Measurements from ENCODE around the gene EDN2.

EDN2 gene

GRCh38 chr1:41482001-41482765 is 2.3 kb downstream of the EDN2 start:
- DNase-seq: no peak

GRCh38 chr1:41481109-41481775 is 3.2 kb downstream of the EDN2 start:
- DNase-seq: no peak

GRCh38 chr1:41480204-41481108 is 4.0 kb downstream of the EDN2 start:
- no peak for DNase-seq

- DNase-seq: no peak
Measured at GRCh38 chr1:41479808-41480160, 4.7 kb downstream of the EDN2 start.

- no peak for DNase-seq
Measured at GRCh38 chr1:41479000-41479807, 5.3 kb downstream of the EDN2 start.

- DNase-seq: no peak
Measured at GRCh38 chr1:41478118-41478748, 6.2 kb downstream of the EDN2 start.

- no peak for DNase-seq
Measured at GRCh38 chr1:41476807-41477361, 7.6 kb downstream of the EDN2 start.

- no peak for DNase-seq
Measured at GRCh38 chr1:41475859-41476567, 8.5 kb downstream of the EDN2 start.

- no peak for DNase-seq
Measured at GRCh38 chr1:41475346-41475745, 9.1 kb downstream of the EDN2 start.

- DNase-seq: no peak
Measured at GRCh38 chr1:41474490-41475271, 9.8 kb downstream of the EDN2 start.

- no peak for DNase-seq
Measured at GRCh38 chr1:41473738-41474362, 10.6 kb downstream of the EDN2 start.

GRCh38 chr1:41471658-41472057 is 12.8 kb downstream of the EDN2 start:
- DNase-seq: no peak

GRCh38 chr1:41469706-41470105 is 14.8 kb downstream of the EDN2 start:
- DNase-seq: no peak

- DNase-seq: no peak
Measured at GRCh38 chr1:41468122-41468762, 16.2 kb downstream of the EDN2 start.

- DNase-seq: no peak
Measured at GRCh38 chr1:41467673-41468072, 16.8 kb downstream of the EDN2 start.

GRCh38 chr1:41466146-41466545 is 18.3 kb downstream of the EDN2 start:
- no peak for DNase-seq

- DNase-seq: no peak
Measured at GRCh38 chr1:41465741-41466140, 18.7 kb downstream of the EDN2 start.

- no peak for DNase-seq
Measured at GRCh38 chr1:41464885-41465284, 19.6 kb downstream of the EDN2 start.

- DNase-seq: no peak
Measured at GRCh38 chr1:41463516-41463915, 21.0 kb downstream of the EDN2 start.

Measured in T-helper 2 cell (primary cell).